Stimulated activated CD4-positive, alpha-beta T cell treated with anti-CD3 and anti-CD28 coated beads, Interleukin-12 subunit alpha, Interleukin-12 subunit beta, amount 100 ng/mL, for 24 hours (primary cell): ENCODE measurements around the gene RORC.

ENCODE experiments used
- DNase-seq, 2 experiments: peaks; one replicate each; pipeline ENCODE4 v3.0.0-alpha.2; 2020; ENCODE audit warnings: low read depth in 2 of 2

The RORC gene

GRCh38 chr1:151825751-151826660, 5.6 kb downstream of the RORC start:
- DNase-seq: no peak

DNA sequence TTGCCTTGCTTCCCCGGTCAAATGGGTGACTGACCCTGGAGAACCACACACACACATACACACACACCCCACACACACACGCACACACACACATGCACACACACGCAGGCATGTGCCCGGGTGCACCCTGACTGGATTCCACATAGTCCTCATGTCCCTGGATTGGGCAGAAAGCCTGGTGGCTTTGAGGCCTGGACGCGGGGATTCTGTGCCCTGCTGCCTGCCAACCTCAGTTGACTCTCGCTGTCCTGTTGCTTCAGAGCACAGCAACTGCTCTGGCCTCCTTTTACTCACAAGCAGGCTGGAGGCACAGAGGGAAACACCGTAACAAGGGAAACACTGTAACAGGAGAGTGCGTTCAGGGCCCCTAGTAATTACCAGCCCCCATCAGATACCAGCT, 6.4 kb downstream of the RORC start:
- no peak for DNase-seq

- no peak for DNase-seq
Observed at GRCh38 chr1:151823175-151823574, 8.4 kb downstream of the RORC start.

DNA sequence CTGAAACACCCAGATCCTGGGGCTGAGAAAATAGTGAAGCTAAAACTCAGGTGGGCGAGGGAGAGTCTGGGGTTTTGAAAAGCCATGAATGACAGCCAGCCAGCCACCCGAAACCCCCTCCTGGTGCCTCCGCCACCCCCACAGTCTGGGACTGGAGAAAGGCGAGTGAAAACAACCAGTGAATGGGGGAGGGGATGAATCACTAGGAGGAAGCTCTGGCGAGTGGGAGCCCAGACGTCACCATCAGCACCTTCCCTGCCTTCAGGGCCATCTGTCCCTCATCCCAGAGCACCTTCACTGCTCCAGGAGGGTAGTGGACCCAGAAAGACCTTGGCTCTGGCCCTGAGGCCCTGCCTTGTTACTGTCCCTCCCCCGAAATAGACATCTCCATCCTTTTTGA, 9.2 kb downstream of the RORC start:
- no peak for DNase-seq

DNA sequence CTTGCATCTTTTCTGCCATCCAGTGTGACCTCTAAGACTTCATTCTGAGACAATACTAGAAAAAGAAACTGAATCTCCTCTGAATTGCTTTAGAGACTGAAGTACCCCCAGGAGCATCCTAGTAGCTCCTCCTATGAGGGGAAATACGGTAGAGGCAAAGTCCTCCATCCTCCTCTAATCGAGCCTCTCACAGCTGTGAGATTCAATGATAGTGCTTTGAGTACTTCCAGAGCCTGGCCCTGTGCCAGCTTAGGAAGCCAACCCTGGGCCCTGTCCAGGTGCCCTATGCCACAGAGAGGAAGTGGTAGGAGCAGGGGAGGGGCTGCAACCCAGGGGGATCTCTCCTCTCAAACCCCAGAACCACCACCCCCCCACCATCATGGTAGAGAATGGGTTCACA, 10.7 kb downstream of the RORC start:
- no peak for DNase-seq

DNA sequence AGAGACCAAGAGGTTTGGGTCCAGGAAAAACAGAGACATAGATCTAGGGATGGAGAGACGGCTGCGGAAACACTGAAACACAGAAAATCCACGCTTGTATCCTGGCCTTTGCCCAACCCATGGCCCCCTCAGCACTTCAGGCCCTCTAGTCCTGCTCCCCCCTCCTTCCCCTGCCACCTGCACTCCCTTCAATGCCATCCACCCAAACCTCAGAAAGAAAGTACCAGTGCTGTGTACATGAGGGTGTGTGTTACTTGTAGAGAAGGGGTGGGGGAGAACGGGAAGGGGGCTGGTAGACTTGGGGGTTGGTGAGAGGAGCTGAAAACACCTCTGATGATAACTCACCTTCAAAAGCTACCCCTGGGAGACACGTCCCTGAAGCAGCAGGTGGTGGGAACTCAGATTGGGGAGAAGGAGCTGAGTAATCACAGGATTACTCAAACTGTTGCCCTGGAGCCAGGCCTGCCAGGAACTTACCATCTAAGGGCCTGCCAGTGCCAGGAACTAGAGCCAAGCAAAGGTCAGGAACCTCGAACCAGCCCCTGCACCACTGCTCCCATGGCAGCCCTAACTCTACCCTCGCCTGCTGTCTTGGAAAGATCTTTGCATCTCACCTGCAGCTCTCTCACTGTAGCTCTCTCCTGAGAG, 11.5 kb downstream of the RORC start:
- DNase-seq: no peak

DNA sequence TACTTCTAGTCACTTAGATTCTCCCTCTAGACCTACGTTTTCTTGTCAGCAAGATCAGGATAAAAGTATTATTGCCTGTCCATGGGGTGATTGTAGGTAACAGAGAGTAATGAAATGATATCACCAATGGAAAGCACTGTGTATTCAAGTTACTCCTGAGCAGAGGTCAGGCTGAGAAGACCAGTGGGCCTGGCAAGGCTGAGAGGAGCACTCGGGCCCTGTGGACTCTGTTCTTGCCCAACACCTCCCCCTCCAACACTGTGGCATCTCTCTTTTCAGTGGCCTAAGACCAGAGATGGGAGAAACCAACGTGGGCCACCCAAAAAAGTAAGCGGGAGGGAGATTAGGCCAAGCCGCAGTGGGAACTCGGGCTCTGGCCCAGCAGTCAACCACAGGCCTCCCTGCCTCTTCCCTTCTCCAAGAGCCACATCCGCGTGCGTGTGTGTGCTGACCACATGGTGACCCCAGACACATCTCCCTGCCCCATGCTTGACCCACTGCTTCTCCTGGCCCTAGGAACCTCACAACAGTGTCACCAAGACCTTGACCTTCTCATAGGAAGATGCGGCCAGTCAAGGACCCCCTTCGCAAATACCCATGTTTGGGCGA, 12.3 kb downstream of the RORC start:
- no peak for DNase-seq

GRCh38 chr1:151817353-151817730, 14.3 kb downstream of the RORC start:
- DNase-seq: no peak

- DNase-seq: no peak
Observed at GRCh38 chr1:151816548-151817352, 14.9 kb downstream of the RORC start.

DNA sequence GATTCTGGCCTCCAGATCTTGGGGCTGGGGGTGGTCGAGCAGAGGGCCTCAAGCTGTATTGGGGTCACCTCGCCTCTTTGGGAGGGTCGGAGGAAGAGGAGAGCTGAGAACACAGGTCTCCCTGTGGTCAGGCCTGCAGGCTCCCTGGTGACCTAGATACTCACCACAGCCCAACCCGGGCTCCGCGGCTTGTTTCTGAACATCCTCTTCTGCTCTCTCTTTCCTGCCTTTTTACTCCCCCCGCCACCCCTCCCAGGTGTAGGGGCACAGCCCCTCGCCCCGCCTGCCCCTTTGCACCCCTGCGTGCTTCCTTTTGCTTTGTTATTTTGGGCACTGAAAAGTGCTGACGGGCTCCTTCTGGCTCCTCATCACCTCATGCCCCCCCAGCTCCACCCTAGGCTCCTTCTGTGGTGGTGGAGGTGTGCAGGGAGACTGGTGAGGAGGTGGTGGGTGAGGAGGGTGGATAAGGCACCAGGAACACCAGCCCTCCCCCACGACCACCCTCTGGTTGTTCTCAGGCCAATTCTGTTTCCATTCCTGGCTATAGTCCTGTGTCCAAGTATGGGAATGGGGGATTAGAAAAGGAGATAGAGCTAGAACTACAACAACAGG, 15.8 kb downstream of the RORC start:
- no peak for DNase-seq

- DNase-seq: no peak
Observed at GRCh38 chr1:151814971-151815545, 16.5 kb downstream of the RORC start.

DNA sequence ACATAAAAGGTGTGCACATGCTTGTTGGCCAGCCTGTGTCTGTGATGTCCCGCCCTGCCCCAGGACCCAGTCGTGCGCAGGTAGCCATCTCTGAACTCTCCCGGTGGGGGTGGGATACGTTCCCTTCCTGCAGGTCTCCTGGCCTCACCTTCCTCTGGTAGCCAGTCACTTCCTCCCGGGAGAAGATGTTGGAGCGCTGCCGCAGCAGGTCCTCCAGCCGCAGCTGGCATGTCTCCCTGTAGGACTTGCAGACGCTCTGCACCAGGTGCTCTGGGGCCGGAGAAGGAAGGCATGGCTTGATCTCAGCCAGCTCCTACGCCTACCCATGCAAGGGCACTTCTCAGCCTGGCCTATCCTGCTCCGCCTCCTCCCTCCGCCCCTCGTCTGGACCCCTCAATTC, 17.2 kb downstream of the RORC start:
- no peak for DNase-seq

DNA sequence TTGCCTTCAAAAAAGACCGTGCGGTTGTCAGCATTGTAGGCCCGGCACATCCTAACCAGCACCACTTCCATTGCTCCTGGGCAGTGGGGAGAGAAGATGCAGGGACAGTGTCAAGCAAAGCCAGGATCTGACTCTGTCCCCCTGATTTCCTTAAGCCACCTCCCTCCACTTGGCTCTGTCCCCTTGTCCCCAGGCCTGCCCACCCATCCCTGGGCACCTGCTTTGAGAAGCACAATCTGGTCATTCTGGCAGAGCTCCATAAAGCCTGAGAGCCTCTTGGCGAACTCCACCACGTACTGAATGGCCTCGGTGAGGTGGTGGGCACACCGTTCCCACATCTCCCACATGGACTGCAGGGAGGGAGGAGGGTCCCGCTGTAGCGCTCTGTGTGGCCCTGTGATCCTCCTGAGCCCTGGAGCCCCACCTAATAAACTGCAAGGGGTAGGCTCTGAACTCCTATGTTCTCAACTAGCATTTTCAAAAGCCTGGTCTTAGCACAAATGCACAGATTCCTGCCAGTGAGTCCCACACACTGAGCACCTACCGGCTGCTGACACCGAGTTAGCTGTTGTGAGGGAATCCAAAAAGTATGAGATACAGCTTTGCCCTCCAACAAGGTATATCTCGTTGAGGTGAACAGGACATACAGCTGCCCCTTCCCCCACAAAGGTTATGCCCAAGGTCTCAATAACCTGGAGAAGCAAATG, 18.2 kb downstream of the RORC start:
- DNase-seq: no peak

DNA sequence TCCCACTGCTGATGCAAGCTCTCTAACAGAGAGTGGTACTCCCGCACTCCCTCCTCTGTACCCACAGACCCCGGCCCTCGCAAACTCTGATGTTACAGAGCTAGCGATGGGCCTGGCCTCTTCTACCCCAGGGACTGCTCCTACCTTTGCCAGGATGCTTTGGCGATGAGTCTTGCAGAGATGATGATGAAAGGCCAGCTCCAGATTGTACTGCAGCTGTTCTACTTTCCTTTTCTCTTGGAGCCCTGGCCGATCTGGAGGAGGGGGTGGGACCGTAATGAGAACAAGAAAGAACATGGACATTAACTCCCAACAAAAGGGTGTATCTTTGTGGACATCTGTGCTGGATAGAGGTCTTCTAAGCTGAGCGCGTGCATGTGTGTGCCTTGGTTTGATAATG, 20.4 kb downstream of the RORC start:
- no peak for DNase-seq

DNA sequence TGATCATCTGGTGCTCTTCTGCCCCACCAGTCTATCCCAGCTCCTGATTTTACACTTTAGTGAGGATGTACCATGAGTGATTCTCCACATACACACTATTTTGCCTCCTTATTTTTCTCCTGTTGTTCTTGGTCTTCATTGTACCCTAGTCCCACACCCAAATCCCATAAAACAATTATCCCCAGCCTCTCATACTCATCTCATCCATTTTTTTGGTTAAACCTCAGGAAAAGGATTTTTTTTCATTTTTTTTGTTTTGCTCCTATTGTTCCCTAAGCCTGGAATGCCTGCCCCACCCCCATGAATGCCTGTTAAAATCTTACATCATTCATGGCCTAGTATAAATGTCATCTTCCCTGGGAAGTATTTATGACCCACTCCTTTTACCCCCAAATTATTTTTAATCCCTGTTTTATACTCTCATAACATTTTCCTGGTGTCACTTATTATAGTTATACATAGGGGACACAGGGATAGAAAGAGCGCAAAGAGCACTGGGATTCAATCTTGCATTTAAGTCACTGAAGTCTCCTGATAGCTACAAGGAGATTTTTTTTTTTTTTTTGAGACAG, 21.5 kb downstream of the RORC start:
- no peak for DNase-seq

DNA sequence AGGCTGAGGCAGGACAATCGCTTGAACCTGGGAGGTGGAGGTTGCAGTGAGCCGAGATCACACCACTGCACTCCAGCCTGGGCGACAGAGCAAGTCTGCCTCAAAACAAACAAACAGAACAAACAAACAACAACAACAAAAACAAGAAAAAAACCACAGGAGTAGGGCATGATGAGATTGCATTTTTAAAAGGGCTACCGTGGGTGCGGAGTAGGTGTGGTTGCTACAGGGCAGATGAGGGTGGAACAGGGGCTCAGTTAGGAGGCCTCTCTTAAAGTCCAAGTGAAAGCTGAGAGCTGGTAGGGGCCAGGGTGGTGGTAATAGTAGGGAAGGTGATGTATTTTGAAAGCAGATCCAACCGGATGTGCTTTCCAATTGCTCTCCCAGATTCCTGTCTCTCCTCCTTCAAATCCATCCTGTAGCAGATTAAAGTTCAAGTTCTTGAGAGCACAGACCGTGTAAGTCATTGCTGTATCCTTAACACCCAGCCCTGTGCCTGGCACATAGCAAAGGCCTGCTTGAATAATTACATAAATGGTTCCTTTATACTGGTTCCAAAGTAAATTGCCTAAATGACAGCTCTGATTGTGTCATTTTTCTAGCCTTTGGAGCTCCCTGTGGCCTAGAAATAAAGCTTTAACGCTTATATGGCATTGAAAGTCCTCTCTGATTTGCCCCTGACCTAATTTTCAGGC, 22.2 kb downstream of the RORC start:
- DNase-seq: no peak

DNA sequence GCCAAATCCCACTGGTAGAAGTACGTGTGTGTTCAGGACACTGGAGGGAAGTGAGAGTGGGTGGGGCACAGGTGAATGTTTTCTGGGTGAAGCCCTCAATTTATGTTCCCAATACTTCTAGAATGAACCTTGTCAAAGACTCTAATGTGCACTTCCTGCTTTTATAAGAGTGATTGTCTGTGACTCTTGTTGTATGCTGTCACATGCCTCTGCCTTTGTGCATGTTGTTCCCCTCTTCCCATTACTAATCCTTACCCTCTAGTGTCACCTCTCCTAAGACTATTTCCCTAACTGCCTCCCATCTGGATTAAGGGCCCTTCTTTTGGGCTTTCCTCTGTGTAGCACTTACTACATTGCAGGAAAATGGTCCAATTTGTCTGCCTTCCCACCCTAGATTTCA, 23.8 kb downstream of the RORC start:
- no peak for DNase-seq

GRCh38 chr1:151807131-151807530, 24.5 kb downstream of the RORC start:
- no peak for DNase-seq

GRCh38 chr1:151806170-151806569, 25.4 kb downstream of the RORC start:
- DNase-seq: no peak
